B cell (primary cell): ENCODE results near the gene HIVEP1. TPM values are rescaled to one million over a fixed set of nuclear protein-coding genes. Genes with fewer than 3 reads are reported as not detected.
A peak's percentile ranks its signal among the peaks of the same experiment; 100 is the strongest.

Experiments used
- ATAC-seq: fragments of 200-7000 bp; cut with Tn5 transposase; one replicate; pipeline ENCODE4 v1.10.0; 2021; ENCODE audit warnings: low read depth, mild to moderate bottlenecking, moderate number of reproducible peaks, moderate library complexity
- CTCF ChIA-PET: fragments of 350-600 bp; sonication (Branson Sonifier 250); formaldehyde crosslinking; loops from one replicate; lab custom pipeline; 2021; ENCODE audit warnings: antibody characterized with exemption, inconsistent platforms; lab: Charles Lee
- POLR2A ChIA-PET: fragments of 350-600 bp; sonication (Branson Sonifier 250); formaldehyde crosslinking; loops from one replicate; lab custom pipeline; 2021; ENCODE audit warnings: antibody characterized with exemption; lab: Charles Lee
- DNase-seq: peaks from one replicate; pipeline ENCODE4 v3.0.0; 2013
- H2AFZ ChIP-seq: 2 replicates; pipeline ENCODE4 v1.6.1; 2012; ENCODE audit warnings: mild to moderate bottlenecking, low read depth, low read length; ENCODE audit not compliant: insufficient read depth, poor library complexity, severe bottlenecking
- H3K27ac ChIP-seq, 2 donors: 1 replicate in 1 of 2; 2 replicates in 1 of 2; pipeline ENCODE4 v1.5.1; 2012 to 2013; ENCODE audit warnings: low read length in 2 of 2, mild to moderate bottlenecking in 2 of 2, moderate library complexity in 1 of 2
- H3K27me3 ChIP-seq, 4 experiments: fragments of 200-600 bp in 1 of 4; sonication (generic) in 1 of 4; replicated peaks in 1 of 4; 1 replicate in 2 of 4; 2 replicates in 2 of 4; pipeline versions ENCODE4 v1.6.1 to v1.7.0; 2013 to 2016; ENCODE audit warnings: low read length in 3 of 4, mild to moderate bottlenecking in 2 of 4, mixed read lengths in 1 of 4, moderate library complexity in 1 of 4; ENCODE audit not compliant: insufficient read depth in 4 of 4, control insufficient read depth in 3 of 4; ENCODE audit errors: control extremely low read depth in 1 of 4
- H3K36me3 ChIP-seq, 2 experiments: replicated peaks in 1 of 2; 1 replicate in 1 of 2; 2 replicates in 1 of 2; pipeline versions ENCODE4 v1.6.1 to v1.7.1; 2013; ENCODE audit warnings: low read length in 1 of 2; ENCODE audit not compliant: insufficient read depth in 2 of 2, control insufficient read depth in 1 of 2; ENCODE audit errors: control extremely low read depth in 1 of 2, extremely low read depth in 1 of 2
- H3K4me1 ChIP-seq, 2 donors: fragments of 200-600 bp in 1 of 2; sonication (generic) in 1 of 2; 1 replicate in 1 of 2; 2 replicates in 1 of 2; pipeline versions ENCODE4 v1.5.1 to v1.6.1; 2013 to 2017; ENCODE audit warnings: low read length in 2 of 2; ENCODE audit not compliant: control insufficient read depth in 2 of 2, insufficient read depth in 2 of 2
- H3K4me2 ChIP-seq: replicated peaks from 2 replicates; pipeline ENCODE3; 2012; ENCODE audit warnings: mild to moderate bottlenecking, low read depth, low read length; ENCODE audit not compliant: poor library complexity, severe bottlenecking
- H3K4me3 ChIP-seq, 5 experiments: fragments of 200-600 bp in 1 of 5; sonication (generic) in 1 of 5; 1 replicate in 3 of 5; 2 replicates in 2 of 5; pipeline versions ENCODE4 v1.5.1 to v1.7.0; 2011 to 2016; ENCODE audit warnings: low read length in 4 of 5, mild to moderate bottlenecking in 4 of 5, low read depth in 2 of 5, control low read depth in 1 of 5, moderate library complexity in 1 of 5; ENCODE audit not compliant: insufficient read depth in 1 of 5; ENCODE audit errors: control extremely low read depth in 1 of 5, extremely low read depth in 1 of 5
- H3K79me2 ChIP-seq: fragments of 200-600 bp; sonication (generic); one replicate; pipeline ENCODE4 v1.6.0; 2016; ENCODE audit warnings: low read length; ENCODE audit not compliant: control insufficient read depth, insufficient read depth
- H3K9ac ChIP-seq: fragments of 200-600 bp; sonication (generic); 2 replicates; pipeline ENCODE4 v1.6.1; 2017; ENCODE audit warnings: mild to moderate bottlenecking, low read length, moderate library complexity
- H3K9me3 ChIP-seq, 3 donors: one replicate each; pipeline versions ENCODE4 v1.6.1 to v1.7.1; 2013; ENCODE audit warnings: low read length in 2 of 3; ENCODE audit not compliant: control insufficient read depth in 2 of 3, insufficient read depth in 1 of 3; ENCODE audit errors: control extremely low read depth in 1 of 3
- H4K20me1 ChIP-seq: 2 replicates; pipeline ENCODE4 v1.6.0; 2012; ENCODE audit warnings: mild to moderate bottlenecking, low read length; ENCODE audit not compliant: insufficient read depth, control insufficient read depth, poor library complexity, severe bottlenecking
- H3K27ac Mint-ChIP-seq: one replicate; pipeline ENCODE4 v1.8.0; 2021; ENCODE audit warnings: mixed read lengths
- H3K27me3 Mint-ChIP-seq: one replicate; pipeline ENCODE4 v1.8.0; 2021; ENCODE audit warnings: mixed read lengths
- H3K4me1 Mint-ChIP-seq: one replicate; pipeline ENCODE4 v1.8.0; 2021; ENCODE audit warnings: mixed read lengths
- H3K4me3 Mint-ChIP-seq: one replicate; pipeline ENCODE4 v1.8.0; 2021; ENCODE audit warnings: mixed read lengths
- H3K9me3 Mint-ChIP-seq: one replicate; pipeline ENCODE4 v1.8.0; 2022; ENCODE audit warnings: mixed read lengths; ENCODE audit not compliant: insufficient read depth
- CTCF ChIP-seq: fragments of 200-600 bp; IDR thresholded peaks from one replicate; pipeline ENCODE4 v1.8.0; 2022; ENCODE audit warnings: antibody characterized with exemption, mild to moderate bottlenecking
- EZH2 ChIP-seq: IDR thresholded peaks from 2 replicates; pipeline ENCODE4 v1.6.1; 2012; ENCODE audit warnings: borderline replicate concordance, low read depth, mild to moderate bottlenecking, moderate library complexity, low read length; ENCODE audit not compliant: insufficient read depth, poor library complexity, severe bottlenecking
- whole genome bisulfite sequencing: methylation state at CpG from one replicate; pipeline ENCODE4 v1.1.5; 2013; ENCODE audit warnings: missing lambda C conversion rate; ENCODE audit not compliant: insufficient coverage; 5-methylcytosine and 5-hydroxymethylcytosine counted together
- intact Hi-C: fragments of 100-400 bp; cut with micrococcal nuclease; formaldehyde crosslinking; loops from one replicate; pipeline ENCODE4 v1.10.0; 2022
- polyA plus RNA-seq: library from polyadenylated mRNA; depleted of rRNA; stranded (reverse); fragments of >200 nt; gene quantifications from 2 replicates; pipeline ENCODE4 v1.2.3, GENCODE V29; 2012
- total RNA-seq, 2 donors: library from RNA; stranded (reverse); fragments of 120-200 nt in 1 of 2; gene quantifications; 1 replicate in 1 of 2; 2 replicates in 1 of 2; pipeline versions ENCODE4 v1.2.3 to v1.2.4, GENCODE V29; 2013 to 2022

The HIVEP1 gene
- total and polyA plus RNA-seq, 2 donors (not counting 1 experiment from before 2014, with no cell fraction given), result 11.3 to 96.5 TPM

GRCh38 chr6:12014027-12014872 is 2.1 kb downstream of the HIVEP1 start:
- Mint-ChIP-seq H3K27ac (no peak overlapping the region), H3K4me1 (peaks cover 31% of the 10 kb centered on the region), H3K27me3 (no peaks in the 10 kb centered on the region), H3K4me3 (peak overlapping the region; percentile 16), H3K9me3 (no peaks in the 10 kb centered on the region)
- Histone ChIP-seq H3K27me3 (no peaks in the 10 kb centered on the region), H3K4me1 (peaks cover 15 to 19% of the 10 kb centered on the region in 2 donors), H3K9me3 (peaks cover 0 to 11% (median 0%) of the 10 kb centered on the region in 3 donors), H3K9ac (no peak overlapping the region), H4K20me1 (peaks cover 7% of the 10 kb centered on the region), H3K79me2 (peaks cover 60% of the 10 kb centered on the region), H2AFZ (no peak overlapping the region), H3K4me2 (no peak overlapping the region), H3K36me3 (peaks cover 0 to 29% of the 10 kb centered on the region in 2 experiments), H3K4me3 (no peak overlapping the region), H3K27ac (no peak overlapping the region)
- TF ChIP-seq EZH2, result no peak
- TF ChIP-seq CTCF, result no peak
- DNase-seq (no peak), ATAC-seq (no peak)
- WGBS, result 100% methylated on average over 2 of the region's 8 CpGs
- intact Hi-C loops, result loop anchor here (5.0 kb wide), 2 partner anchors 192 to 922 kb away; partner anchors contain the start of gene SMIM13
- ChIA-PET CTCF (interaction anchor here (0.9 to 3.8 kb wide), 9 partner anchors 25 to 220 kb away, joined by 3 to 21 read pairs (median 5); no protein-coding TSS in a partner anchor), POLR2A (interaction anchor here (1.4 kb wide), 1 partner anchor 51 kb away, joined by 4 read pairs; no protein-coding TSS in a partner anchor)

GRCh38 chr6:12014873-12015149 is 2.7 kb downstream of the HIVEP1 start:
- Mint-ChIP-seq H3K4me3 (peak overlapping the region; percentile 14), H3K27me3 (no peaks in the 10 kb centered on the region), H3K9me3 (no peaks in the 10 kb centered on the region), H3K27ac (no peak overlapping the region), H3K4me1 (peaks cover 30% of the 10 kb centered on the region)
- peaks cover 7% of the 10 kb centered on the region for H4K20me1 ChIP-seq
- peaks cover 11 to 13% of the 10 kb centered on the region in 2 donors for H3K4me1 ChIP-seq
- H3K9me3 ChIP-seq, result peaks cover 0 to 11% (median 0%) of the 10 kb centered on the region in 3 donors
- no peak overlapping the region for H3K4me3 ChIP-seq
- no peak for ATAC-seq
- CTCF ChIA-PET, result interaction anchor here (1.7 to 3.8 kb wide), 4 partner anchors 51 to 193 kb away, joined by 5 to 21 read pairs (median 6); no protein-coding TSS in a partner anchor
- 96% methylated on average over 3 of the region's 3 CpGs for WGBS
- no peak overlapping the region for H2AFZ ChIP-seq
- peaks cover 0 to 29% of the 10 kb centered on the region in 2 experiments for H3K36me3 ChIP-seq
- intact Hi-C loops, result loop anchor here (5.0 kb wide), 2 partner anchors 193 to 923 kb away; partner anchors contain the start of gene SMIM13
- no peak overlapping the region for H3K9ac ChIP-seq
- POLR2A ChIA-PET, result interaction anchor here (1.4 kb wide), 1 partner anchor 51 kb away, joined by 4 read pairs; no protein-coding TSS in a partner anchor
- peaks cover 64% of the 10 kb centered on the region for H3K79me2 ChIP-seq
- H3K27ac ChIP-seq, result no peak overlapping the region
- H3K4me2 ChIP-seq, result no peak overlapping the region
- no peaks in the 10 kb centered on the region for H3K27me3 ChIP-seq
- no peak for DNase-seq
- TF ChIP-seq EZH2 (no peak), CTCF (no peak)
